Measurements from ENCODE around the gene HDLBP.

- TF ChIP-seq CTCF (IDR thresholded peaks at IDR 0.05; ENCODE audit: low read depth, low read length), result no peak
- no peak for TF ChIP-seq EZH2phosphoT487 (IDR thresholded peaks at IDR 0.05; ENCODE audit: low read depth)
Observed at GRCh38 chr2:241285596-241285995, 29.9 kb downstream of the HDLBP start.

Data from OCI-LY3 (cell line).